GM12891 (cell line): ENCODE measurements around the gene SEC61G.

Source experiments
- PAX5 ChIP-seq: IDR thresholded peaks from 2 replicates; pipeline ENCODE4 v1.6.1; 2011; ENCODE audit warnings: low read length, moderate library complexity, mild to moderate bottlenecking; ENCODE audit not compliant: insufficient read depth, severe bottlenecking
- POLR2A ChIP-seq: IDR thresholded peaks from 2 replicates; pipeline ENCODE4 v1.6.1; 2011; ENCODE audit warnings: low read depth, low read length, control low read depth
- TAF1 ChIP-seq: IDR thresholded peaks from 2 replicates; pipeline ENCODE4 v1.6.1; 2011; ENCODE audit warnings: low read depth, low read length, control low read depth

GRCh38 chr7:54719974-54720373 is 39.0 kb downstream of the SEC61G start:
- TF ChIP-seq PAX5 (no peak), TAF1 (no peak), POLR2A (no peak)
